GM18951 (cell line): ENCODE measurements around the gene MAP6D1.
"Not testable (repeated sequence)": the region's sequence is repeated elsewhere in the genome, so short reads cannot be mapped to it uniquely, and the experiment has no call there.

Experiments
- POLR2A ChIP-seq: IDR thresholded peaks from 4 replicates; pipeline ENCODE4 v1.6.1; 2011; ENCODE audit warnings: mild to moderate bottlenecking; ENCODE audit not compliant: insufficient read length, insufficient read depth; ENCODE audit errors: extremely low read depth
- in situ Hi-C: fragments of 300-500 bp; cut with MboI; formaldehyde crosslinking; loops from one replicate; pipeline ENCODE4 v1.12.0; 2022; ENCODE audit warnings: low sequenced_read_pairs, mixed read lengths, inconsistent platforms; ENCODE audit not compliant: unreplicated experiment

The MAP6D1 gene

GRCh38 chr3:183807209-183807728 lies 18.1 kb downstream of the MAP6D1 start:
- in situ Hi-C loops: no loop called here
- no peak for TF ChIP-seq POLR2A

- TF ChIP-seq POLR2A: no peak
- in situ Hi-C loops: no loop called here
Observed at GRCh38 chr3:183802989-183803388, 22.4 kb downstream of the MAP6D1 start.

DNA sequence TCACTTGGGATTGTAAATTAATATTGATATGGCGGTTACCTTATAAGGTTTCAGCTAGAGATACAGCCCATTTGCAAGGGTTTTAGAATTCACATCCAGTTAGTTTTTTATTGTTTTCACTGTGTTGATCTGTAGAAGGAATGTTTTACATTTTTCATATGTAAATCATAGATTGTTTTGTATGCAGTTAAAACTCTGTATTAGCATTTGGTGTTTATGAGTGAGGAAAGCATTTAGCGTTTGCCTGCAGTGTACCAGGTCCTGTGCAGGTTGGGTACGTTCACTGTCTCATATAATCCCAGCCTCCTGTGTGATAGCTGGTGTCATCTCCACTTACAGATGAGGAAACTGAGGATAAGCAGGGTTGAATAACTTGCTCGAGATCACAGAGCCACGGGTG lies 23.8 kb downstream of the MAP6D1 start:
- in situ Hi-C loops: no loop called here

DNA sequence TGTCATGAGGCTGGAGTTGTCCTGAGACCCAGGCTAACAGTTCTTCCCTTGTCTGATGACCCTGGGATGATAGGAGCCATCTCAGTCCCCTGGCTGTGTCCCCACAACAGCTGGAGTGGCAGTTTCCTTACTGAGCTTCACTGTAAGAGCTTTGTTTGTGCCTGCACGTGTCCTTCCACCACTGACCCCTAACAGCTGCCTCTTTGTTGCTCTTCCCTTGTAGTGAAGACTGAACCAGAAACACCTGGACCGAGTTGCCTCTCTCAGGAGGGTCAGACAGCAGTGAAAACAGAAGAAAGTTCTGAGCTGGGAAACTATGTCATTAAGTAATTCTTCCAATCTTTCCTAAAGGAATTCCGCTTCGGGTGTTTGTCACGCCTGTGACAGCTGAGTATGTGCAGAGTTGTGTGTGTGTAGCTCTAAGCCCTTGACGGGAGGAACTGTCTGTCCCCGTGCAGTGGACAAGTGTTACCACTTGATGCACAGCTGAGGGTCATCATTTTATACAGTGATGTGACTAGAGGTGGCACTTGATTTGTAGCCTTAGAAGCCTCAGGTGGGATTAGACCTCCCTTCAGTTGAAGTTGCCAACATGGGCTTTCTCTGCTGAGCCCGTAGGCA lies 25.0 kb downstream of the MAP6D1 start:
- in situ Hi-C loops: no loop called here
- no peak for TF ChIP-seq POLR2A

More for the DNA sequence above, 23.8 kb downstream of the MAP6D1 start:
- no peak for TF ChIP-seq POLR2A

GRCh38 chr3:183799461-183799860 lies 25.9 kb downstream of the MAP6D1 start:
- TF ChIP-seq POLR2A: no peak
- in situ Hi-C loops: no loop called here

GRCh38 chr3:183797996-183798395 lies 27.4 kb downstream of the MAP6D1 start:
- TF ChIP-seq POLR2A: no peak
- in situ Hi-C loops: no loop called here

GRCh38 chr3:183796372-183796771 lies 29.0 kb downstream of the MAP6D1 start:
- in situ Hi-C loops: no loop called here
- TF ChIP-seq POLR2A: no peak

GRCh38 chr3:183794452-183794851 lies 30.9 kb downstream of the MAP6D1 start:
- no peak for TF ChIP-seq POLR2A
- in situ Hi-C loops: no loop called here

DNA sequence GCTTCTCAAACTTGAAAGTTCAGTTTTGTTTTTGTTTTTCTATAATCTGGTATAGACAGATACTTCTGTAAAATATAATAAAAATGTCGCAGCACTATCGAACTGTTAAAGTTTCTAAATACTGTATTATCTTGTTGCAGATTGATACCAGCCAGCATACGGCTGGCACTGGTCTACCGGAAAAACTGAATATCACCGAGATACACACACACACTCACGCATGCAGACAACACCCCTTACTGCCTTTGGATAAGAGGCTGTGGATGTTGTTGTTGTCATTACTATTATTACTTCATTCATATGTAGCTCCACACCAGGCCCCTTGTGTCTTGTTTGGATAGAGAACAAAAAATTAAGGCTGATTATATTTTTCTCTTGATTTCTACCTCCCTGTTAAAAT lies 32.4 kb downstream of the MAP6D1 start:
- TF ChIP-seq POLR2A: no peak
- in situ Hi-C loops: no loop called here

- TF ChIP-seq POLR2A: no peak
- in situ Hi-C loops: no loop called here
Observed at GRCh38 chr3:183790700-183791099, 34.7 kb downstream of the MAP6D1 start.

GRCh38 chr3:183789826-183790225 lies 35.6 kb downstream of the MAP6D1 start:
- in situ Hi-C loops: no loop called here
- no peak for TF ChIP-seq POLR2A

GRCh38 chr3:183784503-183784902 lies 40.9 kb downstream of the MAP6D1 start:
- in situ Hi-C loops: not testable (repeated sequence)

- no peak for TF ChIP-seq POLR2A
- in situ Hi-C loops: no loop called here
Observed at GRCh38 chr3:183782576-183783276, 42.7 kb downstream of the MAP6D1 start.

- no peak for TF ChIP-seq POLR2A
- in situ Hi-C loops: no loop called here
Observed at GRCh38 chr3:183781246-183781645, 44.1 kb downstream of the MAP6D1 start.
